ENCODE data around the gene NLK. TPM values are rescaled to one million over a fixed set of nuclear protein-coding genes. Genes with fewer than 3 reads are reported as not detected.

NLK gene
- total and polyA plus RNA-seq, 2 of the 13 experiments (the other 11 are each of a cell fraction or from before 2014, with no cell fraction given): 13.4 to 14.6 TPM

- H3K9me3 ChIP-seq (ENCODE audit: low read length): no peaks in the 10 kb centered on the region
- 95% methylated on average over 3 of the region's 3 CpGs for WGBS (ENCODE audit: low lambda C conversion rate)
- CTCF ChIA-PET (ENCODE audit: low intra/inter-chr PET ratio, low total read pairs): no interaction called here
- ATAC-seq (no peak), FAIRE-seq (no peak), DNase-seq (ENCODE audit: low spot score) (no peak)
- H3K4me2 ChIP-seq (ENCODE audit: low read depth, low read length): no peak overlapping the region
- no TSS peak for BruUV-seq (replicated peaks)
- no peaks in the 10 kb centered on the region for H3K27me3 ChIP-seq (ENCODE audit: control insufficient read depth in 1 of 2, insufficient read depth in 2 of 2, low read length in 2 of 2)
- H3K4me3 ChIP-seq (replicated peaks in 1 of 3; ENCODE audit: insufficient read depth in 1 of 3, low read depth in 2 of 3, low read length in 3 of 3): no peak overlapping the region
- no peak overlapping the region for H2AFZ ChIP-seq (ENCODE audit: low read length)
- POLR2A ChIA-PET: no interaction called here
- peaks cover 34% of the 10 kb centered on the region for H3K4me1 ChIP-seq (ENCODE audit: insufficient read depth, low read length)
- no peak overlapping the region for H3K27ac ChIP-seq (ENCODE audit: extremely low read length, insufficient read depth, low read length)
- in situ Hi-C loops (cut with HindIII; ENCODE audit: extremely low pct_ligation_motif_present, low pct_unique_long_range_greater_than_20kb): no loop called here
- H3K36me3 ChIP-seq (replicated peaks in 1 of 2; ENCODE audit: control insufficient read depth in 1 of 2, insufficient read depth in 2 of 2, low read length in 2 of 2): no peaks in the 10 kb centered on the region
- no peaks in the 10 kb centered on the region for H4K20me1 ChIP-seq (ENCODE audit: insufficient read depth, low read length)
- intact Hi-C loops (cut with micrococcal nuclease; ENCODE audit: unreplicated experiment): no loop called here
- no peak overlapping the region for H3K9ac ChIP-seq (ENCODE audit: insufficient read depth, low read depth, low read length)
- H3K79me2 ChIP-seq (ENCODE audit: insufficient read depth, low read length): no peaks in the 10 kb centered on the region
- TF ChIP-seq ZNF160 (CRISPR knock-in tag; IDR thresholded peaks at IDR 0.05) (no peak), ZNF407 (CRISPR knock-in tag; IDR thresholded peaks at IDR 0.05; ENCODE audit: not compliant biosample characterization) (no peak), SPEN (CRISPR knock-in tag; IDR thresholded peaks at IDR 0.05; ENCODE audit: low read depth) (no peak), DZIP1 (CRISPR knock-in tag; IDR thresholded peaks at IDR 0.05) (no peak), SMAD9 (CRISPR knock-in tag; IDR thresholded peaks at IDR 0.05) (no peak), ZSCAN20 (CRISPR knock-in tag; IDR thresholded peaks at IDR 0.05; ENCODE audit: borderline replicate concordance) (no peak), ZNF576 (CRISPR knock-in tag; IDR thresholded peaks at IDR 0.05) (no peak), KDM2A (CRISPR knock-in tag; IDR thresholded peaks at IDR 0.05; ENCODE audit: borderline replicate concordance, low read depth) (no peak), ZNF10 (CRISPR knock-in tag; IDR thresholded peaks at IDR 0.05; ENCODE audit: borderline replicate concordance, low read depth) (no peak), ZNF782 (CRISPR knock-in tag; IDR thresholded peaks at IDR 0.05; ENCODE audit: borderline replicate concordance) (no peak), RFX3 (CRISPR knock-in tag; IDR thresholded peaks at IDR 0.05) (no peak), ZNF296 (CRISPR knock-in tag; conservative IDR thresholded peaks at IDR 0.05) (no peak), XRCC5 (optimal IDR thresholded peaks at IDR 0.05; ENCODE audit: low read length) (no peak)
These were observed 36.1 kb downstream of the NLK start for GRCh38 chr17:28078341-28079229.
